ENCODE measurements around the gene TEAD3. TPM values are rescaled to one million over a fixed set of nuclear protein-coding genes. Genes with fewer than 3 reads are reported as not detected.

TEAD3 gene
- total and polyA plus RNA-seq, 2 experiments from 2014 or later = 15.0 to 26.5 TPM

DNA sequence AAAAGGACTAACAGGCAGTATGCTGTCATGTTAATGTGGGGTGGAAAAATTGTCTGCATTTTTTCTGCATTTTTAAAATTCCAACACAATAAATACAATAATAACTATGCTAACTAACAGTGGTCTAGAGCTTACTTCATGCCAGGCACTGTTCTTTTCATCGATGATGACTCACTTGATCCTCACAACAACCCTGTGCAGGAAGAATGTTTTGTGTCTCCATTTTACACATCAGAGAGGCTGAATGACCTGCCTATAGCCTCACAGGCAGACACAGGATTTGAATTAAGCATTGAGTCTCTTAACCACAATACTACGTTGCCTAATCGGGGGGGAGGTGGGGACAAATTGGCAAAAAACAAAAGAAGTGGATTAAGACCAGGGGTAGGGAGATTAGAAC is 71.6 kb downstream of the TEAD3 start (continued):
- TF ChIP-seq, protein P1, sequence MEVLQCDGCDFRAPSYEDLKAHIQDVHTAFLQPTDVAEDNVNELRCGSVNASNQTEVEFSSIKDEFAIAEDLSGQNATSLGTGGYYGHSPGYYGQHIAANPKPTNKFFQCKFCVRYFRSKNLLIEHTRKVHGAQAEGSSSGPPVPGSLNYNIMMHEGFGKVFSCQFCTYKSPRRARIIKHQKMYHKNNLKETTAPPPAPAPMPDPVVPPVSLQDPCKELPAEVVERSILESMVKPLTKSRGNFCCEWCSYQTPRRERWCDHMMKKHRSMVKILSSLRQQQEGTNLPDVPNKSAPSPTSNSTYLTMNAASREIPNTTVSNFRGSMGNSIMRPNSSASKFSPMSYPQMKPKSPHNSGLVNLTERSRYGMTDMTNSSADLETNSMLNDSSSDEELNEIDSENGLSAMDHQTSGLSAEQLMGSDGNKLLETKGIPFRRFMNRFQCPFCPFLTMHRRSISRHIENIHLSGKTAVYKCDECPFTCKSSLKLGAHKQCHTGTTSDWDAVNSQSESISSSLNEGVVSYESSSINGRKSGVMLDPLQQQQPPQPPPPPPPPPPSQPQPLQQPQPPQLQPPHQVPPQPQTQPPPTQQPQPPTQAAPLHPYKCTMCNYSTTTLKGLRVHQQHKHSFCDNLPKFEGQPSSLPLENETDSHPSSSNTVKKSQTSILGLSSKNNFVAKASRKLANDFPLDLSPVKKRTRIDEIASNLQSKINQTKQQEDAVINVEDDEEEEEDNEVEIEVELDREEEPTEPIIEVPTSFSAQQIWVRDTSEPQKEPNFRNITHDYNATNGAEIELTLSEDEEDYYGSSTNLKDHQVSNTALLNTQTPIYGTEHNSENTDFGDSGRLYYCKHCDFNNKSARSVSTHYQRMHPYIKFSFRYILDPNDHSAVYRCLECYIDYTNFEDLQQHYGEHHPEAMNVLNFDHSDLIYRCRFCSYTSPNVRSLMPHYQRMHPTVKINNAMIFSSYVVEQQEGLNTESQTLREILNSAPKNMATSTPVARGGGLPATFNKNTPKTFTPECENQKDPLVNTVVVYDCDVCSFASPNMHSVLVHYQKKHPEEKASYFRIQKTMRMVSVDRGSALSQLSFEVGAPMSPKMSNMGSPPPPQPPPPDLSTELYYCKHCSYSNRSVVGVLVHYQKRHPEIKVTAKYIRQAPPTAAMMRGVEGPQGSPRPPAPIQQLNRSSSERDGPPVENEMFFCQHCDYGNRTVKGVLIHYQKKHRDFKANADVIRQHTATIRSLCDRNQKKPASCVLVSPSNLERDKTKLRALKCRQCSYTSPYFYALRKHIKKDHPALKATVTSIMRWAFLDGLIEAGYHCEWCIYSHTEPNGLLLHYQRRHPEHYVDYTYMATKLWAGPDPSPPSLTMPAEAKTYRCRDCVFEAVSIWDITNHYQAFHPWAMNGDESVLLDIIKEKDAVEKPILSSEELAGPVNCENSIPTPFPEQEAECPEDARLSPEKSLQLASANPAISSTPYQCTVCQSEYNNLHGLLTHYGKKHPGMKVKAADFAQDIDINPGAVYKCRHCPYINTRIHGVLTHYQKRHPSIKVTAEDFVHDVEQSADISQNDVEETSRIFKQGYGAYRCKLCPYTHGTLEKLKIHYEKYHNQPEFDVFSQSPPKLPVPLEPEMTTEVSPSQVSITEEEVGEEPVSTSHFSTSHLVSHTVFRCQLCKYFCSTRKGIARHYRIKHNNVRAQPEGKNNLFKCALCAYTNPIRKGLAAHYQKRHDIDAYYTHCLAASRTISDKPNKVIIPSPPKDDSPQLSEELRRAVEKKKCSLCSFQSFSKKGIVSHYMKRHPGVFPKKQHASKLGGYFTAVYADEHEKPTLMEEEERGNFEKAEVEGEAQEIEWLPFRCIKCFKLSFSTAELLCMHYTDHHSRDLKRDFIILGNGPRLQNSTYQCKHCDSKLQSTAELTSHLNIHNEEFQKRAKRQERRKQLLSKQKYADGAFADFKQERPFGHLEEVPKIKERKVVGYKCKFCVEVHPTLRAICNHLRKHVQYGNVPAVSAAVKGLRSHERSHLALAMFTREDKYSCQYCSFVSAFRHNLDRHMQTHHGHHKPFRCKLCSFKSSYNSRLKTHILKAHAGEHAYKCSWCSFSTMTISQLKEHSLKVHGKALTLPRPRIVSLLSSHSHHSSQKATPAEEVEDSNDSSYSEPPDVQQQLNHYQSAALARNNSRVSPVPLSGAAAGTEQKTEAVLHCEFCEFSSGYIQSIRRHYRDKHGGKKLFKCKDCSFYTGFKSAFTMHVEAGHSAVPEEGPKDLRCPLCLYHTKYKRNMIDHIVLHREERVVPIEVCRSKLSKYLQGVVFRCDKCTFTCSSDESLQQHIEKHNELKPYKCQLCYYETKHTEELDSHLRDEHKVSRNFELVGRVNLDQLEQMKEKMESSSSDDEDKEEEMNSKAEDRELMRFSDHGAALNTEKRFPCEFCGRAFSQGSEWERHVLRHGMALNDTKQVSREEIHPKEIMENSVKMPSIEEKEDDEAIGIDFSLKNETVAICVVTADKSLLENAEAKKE (CRISPR knock-in tag; IDR thresholded peaks at IDR 0.05) = no peak
- TF ChIP-seq ETS1 (IDR thresholded peaks at IDR 0.05) = no peak
- TF ChIP-seq CREB1 (CRISPR knock-in tag; IDR thresholded peaks at IDR 0.05; ENCODE audit: low read depth) = no peak
- TF ChIP-seq NANOG (IDR thresholded peaks at IDR 0.05; ENCODE audit: borderline replicate concordance) = no peak
- no peak for TF ChIP-seq STAT1 (IDR thresholded peaks at IDR 0.05; ENCODE audit: unreplicated experiment)
- TF ChIP-seq EZH2phosphoT487 (IDR thresholded peaks at IDR 0.05; ENCODE audit: unreplicated experiment) = no peak
- TF ChIP-seq ZNF114 (CRISPR knock-in tag; IDR thresholded peaks at IDR 0.05) = no peak

Small RNA genes lying within 50 kb of the gene (microRNA-seq; reads per million reads assigned to microRNA genes)
- 0.89 reads per million for gene MIR7111

Small RNA genes lying within 50 kb of the gene (small RNA-seq; reads per million reads assigned to genes)
- not detected for gene MIR7111 (ENCODE audit: low replicate concordance)

Other genes starting within 250 kb of the TEAD3 start
- gene ZNF76, start 237.3 kb downstream of the TEAD3 start, total RNA-seq (2014; rRNA removed; shearing (Covaris generic)) = 18.1 and 18.8 TPM in 2 replicates
- 12.5 and 13.7 TPM in 2 replicates for gene ZNF76, start 237.3 kb downstream of the TEAD3 start, polyA plus RNA-seq (2016; fragmentation: Nextera tagmentation; extraction: Ambion mirVana)
- 5.7 and 7.2 TPM in 2 replicates for gene DEF6, start 199.3 kb downstream of the TEAD3 start, total RNA-seq (2014; rRNA removed; shearing (Covaris generic))
- gene DEF6, start 199.3 kb downstream of the TEAD3 start, polyA plus RNA-seq (2016; fragmentation: Nextera tagmentation; extraction: Ambion mirVana) = 3.2 and 5.1 TPM in 2 replicates
- 8.7 and 9.7 TPM in 2 replicates for gene PPARD, start 154.5 kb downstream of the TEAD3 start, total RNA-seq (2014; rRNA removed; shearing (Covaris generic))
- gene PPARD, start 154.5 kb downstream of the TEAD3 start, polyA plus RNA-seq (2016; fragmentation: Nextera tagmentation; extraction: Ambion mirVana) = 4.8 and 5.1 TPM in 2 replicates
- gene FANCE, start 44.7 kb downstream of the TEAD3 start, total RNA-seq (2014; rRNA removed; shearing (Covaris generic)) = 18.5 and 25.5 TPM in 2 replicates
- 5.4 and 6.5 TPM in 2 replicates for gene FANCE, start 44.7 kb downstream of the TEAD3 start, polyA plus RNA-seq (2016; fragmentation: Nextera tagmentation; extraction: Ambion mirVana)
- 1,297 and 1,329 TPM in 2 replicates for gene RPL10A, start 28.7 kb downstream of the TEAD3 start, total RNA-seq (2014; rRNA removed; shearing (Covaris generic))
- 686 and 730 TPM in 2 replicates for gene RPL10A, start 28.7 kb downstream of the TEAD3 start, polyA plus RNA-seq (2016; fragmentation: Nextera tagmentation; extraction: Ambion mirVana)
- 1.3 and 3.0 TPM in 2 replicates for gene TULP1, start 15.8 kb upstream of the TEAD3 start, total RNA-seq (2014; rRNA removed; shearing (Covaris generic))
- gene TULP1, start 15.8 kb upstream of the TEAD3 start, polyA plus RNA-seq (2016; fragmentation: Nextera tagmentation; extraction: Ambion mirVana) = 3.8 and 7.1 TPM in 2 replicates
- gene FKBP5, start 191.8 kb upstream of the TEAD3 start, total RNA-seq (2014; rRNA removed; shearing (Covaris generic)) = 24.3 and 28.6 TPM in 2 replicates
- 17.7 and 19.8 TPM in 2 replicates for gene FKBP5, start 191.8 kb upstream of the TEAD3 start, polyA plus RNA-seq (2016; fragmentation: Nextera tagmentation; extraction: Ambion mirVana)
- gene ARMC12, start 240.0 kb upstream of the TEAD3 start, total RNA-seq (2014; rRNA removed; shearing (Covaris generic)) = 0.90 and 1.3 TPM in 2 replicates
- gene ARMC12, start 240.0 kb upstream of the TEAD3 start, polyA plus RNA-seq (2016; fragmentation: Nextera tagmentation; extraction: Ambion mirVana) = 0.94 TPM in 2 replicates

All from GM23338 (cell line).